Measurements from ENCODE around the gene CLDN1.

The CLDN1 gene

GRCh38 chr3:190265126-190265525 is 57.1 kb downstream of the CLDN1 start:
- Histone ChIP-seq H3K4me3 (no peak overlapping the region), H3K36me3 (ENCODE audit: insufficient read depth, low read length) (no peaks in the 10 kb centered on the region), H3K9ac (ENCODE audit: insufficient read length) (no peak overlapping the region), H3K9me3 (ENCODE audit: low read depth, low read length) (no peaks in the 10 kb centered on the region), H3K27ac (no peak overlapping the region)
- no peak for TF ChIP-seq EZH2 (IDR thresholded peaks at IDR 0.05)
- TF ChIP-seq FOXP2 (optimal IDR thresholded peaks at IDR 0.05; ENCODE audit: control extremely low read depth, extremely low read length, insufficient read depth): no peak
- TF ChIP-seq POLR2AphosphoS5 (IDR thresholded peaks at IDR 0.05; ENCODE audit: borderline replicate concordance, low read depth, low read length): no peak
- DNase-seq (ENCODE audit: low read depth, low spot score): no peak

GRCh38 chr3:190261740-190262139 is 60.5 kb downstream of the CLDN1 start:
- TF ChIP-seq POLR2AphosphoS5 (IDR thresholded peaks at IDR 0.05; ENCODE audit: borderline replicate concordance, low read depth, low read length): no peak
- TF ChIP-seq FOXP2 (optimal IDR thresholded peaks at IDR 0.05; ENCODE audit: control extremely low read depth, extremely low read length, insufficient read depth): no peak
- no peak for TF ChIP-seq EZH2 (IDR thresholded peaks at IDR 0.05)
- DNase-seq (ENCODE audit: low read depth, low spot score): no peak
- H3K9me3 ChIP-seq (ENCODE audit: low read depth, low read length): no peaks in the 10 kb centered on the region
- no peak overlapping the region for H3K27ac ChIP-seq
- no peak overlapping the region for H3K9ac ChIP-seq (ENCODE audit: insufficient read length)
- no peaks in the 10 kb centered on the region for H3K36me3 ChIP-seq (ENCODE audit: insufficient read depth, low read length)
- H3K4me3 ChIP-seq: no peak overlapping the region

GRCh38 chr3:190261015-190261414 is 61.2 kb downstream of the CLDN1 start:
- Histone ChIP-seq H3K9ac (ENCODE audit: insufficient read length) (no peak overlapping the region), H3K36me3 (ENCODE audit: insufficient read depth, low read length) (no peaks in the 10 kb centered on the region), H3K9me3 (ENCODE audit: low read depth, low read length) (no peaks in the 10 kb centered on the region), H3K4me3 (no peak overlapping the region), H3K27ac (no peak overlapping the region)
- TF ChIP-seq EZH2 (IDR thresholded peaks at IDR 0.05) (no peak), FOXP2 (optimal IDR thresholded peaks at IDR 0.05; ENCODE audit: control extremely low read depth, extremely low read length, insufficient read depth) (no peak), POLR2AphosphoS5 (IDR thresholded peaks at IDR 0.05; ENCODE audit: borderline replicate concordance, low read depth, low read length) (no peak)
- no peak for DNase-seq (ENCODE audit: low read depth, low spot score)

- TF ChIP-seq FOXP2 (optimal IDR thresholded peaks at IDR 0.05; ENCODE audit: control extremely low read depth, extremely low read length, insufficient read depth): no peak
- TF ChIP-seq POLR2AphosphoS5 (IDR thresholded peaks at IDR 0.05; ENCODE audit: borderline replicate concordance, low read depth, low read length): no peak
- TF ChIP-seq EZH2 (IDR thresholded peaks at IDR 0.05): no peak
Measured at GRCh38 chr3:190260301-190260700, 61.9 kb downstream of the CLDN1 start.

GRCh38 chr3:190258634-190259033 is 63.6 kb downstream of the CLDN1 start:
- Histone ChIP-seq H3K9me3 (ENCODE audit: low read depth, low read length) (no peaks in the 10 kb centered on the region), H3K36me3 (ENCODE audit: insufficient read depth, low read length) (no peaks in the 10 kb centered on the region), H3K9ac (ENCODE audit: insufficient read length) (peak overlapping the region; percentile 6), H3K4me3 (no peak overlapping the region), H3K27ac (peak overlapping the region; percentile 44)
- DNase-seq (ENCODE audit: low read depth, low spot score): peak; percentile 66
- TF ChIP-seq POLR2AphosphoS5 (IDR thresholded peaks at IDR 0.05; ENCODE audit: borderline replicate concordance, low read depth, low read length) (no peak), EZH2 (IDR thresholded peaks at IDR 0.05) (no peak), FOXP2 (optimal IDR thresholded peaks at IDR 0.05; ENCODE audit: control extremely low read depth, extremely low read length, insufficient read depth) (peak; percentile 53)

More at GRCh38 chr3:190260301-190260700, 61.9 kb downstream of the CLDN1 start:
- Histone ChIP-seq H3K9ac (ENCODE audit: insufficient read length) (no peak overlapping the region), H3K9me3 (ENCODE audit: low read depth, low read length) (no peaks in the 10 kb centered on the region), H3K27ac (no peak overlapping the region), H3K4me3 (no peak overlapping the region), H3K36me3 (ENCODE audit: insufficient read depth, low read length) (no peaks in the 10 kb centered on the region)
- DNase-seq (ENCODE audit: low read depth, low spot score): no peak

Data from SK-N-MC (cell line).